ENCODE results near the gene PRKN.

- TF ChIP-seq, protein P1, sequence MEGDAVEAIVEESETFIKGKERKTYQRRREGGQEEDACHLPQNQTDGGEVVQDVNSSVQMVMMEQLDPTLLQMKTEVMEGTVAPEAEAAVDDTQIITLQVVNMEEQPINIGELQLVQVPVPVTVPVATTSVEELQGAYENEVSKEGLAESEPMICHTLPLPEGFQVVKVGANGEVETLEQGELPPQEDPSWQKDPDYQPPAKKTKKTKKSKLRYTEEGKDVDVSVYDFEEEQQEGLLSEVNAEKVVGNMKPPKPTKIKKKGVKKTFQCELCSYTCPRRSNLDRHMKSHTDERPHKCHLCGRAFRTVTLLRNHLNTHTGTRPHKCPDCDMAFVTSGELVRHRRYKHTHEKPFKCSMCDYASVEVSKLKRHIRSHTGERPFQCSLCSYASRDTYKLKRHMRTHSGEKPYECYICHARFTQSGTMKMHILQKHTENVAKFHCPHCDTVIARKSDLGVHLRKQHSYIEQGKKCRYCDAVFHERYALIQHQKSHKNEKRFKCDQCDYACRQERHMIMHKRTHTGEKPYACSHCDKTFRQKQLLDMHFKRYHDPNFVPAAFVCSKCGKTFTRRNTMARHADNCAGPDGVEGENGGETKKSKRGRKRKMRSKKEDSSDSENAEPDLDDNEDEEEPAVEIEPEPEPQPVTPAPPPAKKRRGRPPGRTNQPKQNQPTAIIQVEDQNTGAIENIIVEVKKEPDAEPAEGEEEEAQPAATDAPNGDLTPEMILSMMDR (IDR thresholded peaks at IDR 0.05; ENCODE audit: low read depth, low read length) = no peak
- TF ChIP-seq POLR2A (IDR thresholded peaks at IDR 0.05; ENCODE audit: extremely low read depth, insufficient read length) = no peak
Measured at GRCh38 chr6:162325051-162325450, 402.5 kb downstream of the PRKN start.
